GM12872 (cell line): Measurements from ENCODE around the gene BIRC7.

ENCODE experiments used
- TF ChIP-seq, protein P1 (sequence below): IDR thresholded peaks from 3 replicates; pipeline ENCODE4 v1.5.1; 2011; ENCODE audit warnings: low read depth, mild to moderate bottlenecking, low read length, moderate library complexity; ENCODE audit not compliant: insufficient read depth

Gene BIRC7

DNA sequence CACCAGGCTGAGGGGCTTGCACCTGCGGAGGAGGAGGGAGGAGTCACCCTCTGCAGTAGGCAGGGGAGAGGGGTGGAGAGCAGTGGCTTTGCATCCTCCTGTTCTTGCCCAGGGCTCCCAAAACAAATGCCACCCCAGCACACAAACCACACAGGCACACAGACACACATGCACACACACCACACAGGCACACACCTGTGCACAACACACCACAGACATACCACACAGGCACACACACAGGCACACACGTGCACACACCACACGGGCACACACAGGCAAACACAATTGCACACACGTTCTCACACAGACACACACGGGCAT lies 46.4 kb upstream of the BIRC7 start:
- TF ChIP-seq, protein P1, sequence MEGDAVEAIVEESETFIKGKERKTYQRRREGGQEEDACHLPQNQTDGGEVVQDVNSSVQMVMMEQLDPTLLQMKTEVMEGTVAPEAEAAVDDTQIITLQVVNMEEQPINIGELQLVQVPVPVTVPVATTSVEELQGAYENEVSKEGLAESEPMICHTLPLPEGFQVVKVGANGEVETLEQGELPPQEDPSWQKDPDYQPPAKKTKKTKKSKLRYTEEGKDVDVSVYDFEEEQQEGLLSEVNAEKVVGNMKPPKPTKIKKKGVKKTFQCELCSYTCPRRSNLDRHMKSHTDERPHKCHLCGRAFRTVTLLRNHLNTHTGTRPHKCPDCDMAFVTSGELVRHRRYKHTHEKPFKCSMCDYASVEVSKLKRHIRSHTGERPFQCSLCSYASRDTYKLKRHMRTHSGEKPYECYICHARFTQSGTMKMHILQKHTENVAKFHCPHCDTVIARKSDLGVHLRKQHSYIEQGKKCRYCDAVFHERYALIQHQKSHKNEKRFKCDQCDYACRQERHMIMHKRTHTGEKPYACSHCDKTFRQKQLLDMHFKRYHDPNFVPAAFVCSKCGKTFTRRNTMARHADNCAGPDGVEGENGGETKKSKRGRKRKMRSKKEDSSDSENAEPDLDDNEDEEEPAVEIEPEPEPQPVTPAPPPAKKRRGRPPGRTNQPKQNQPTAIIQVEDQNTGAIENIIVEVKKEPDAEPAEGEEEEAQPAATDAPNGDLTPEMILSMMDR, result no peak

DNA sequence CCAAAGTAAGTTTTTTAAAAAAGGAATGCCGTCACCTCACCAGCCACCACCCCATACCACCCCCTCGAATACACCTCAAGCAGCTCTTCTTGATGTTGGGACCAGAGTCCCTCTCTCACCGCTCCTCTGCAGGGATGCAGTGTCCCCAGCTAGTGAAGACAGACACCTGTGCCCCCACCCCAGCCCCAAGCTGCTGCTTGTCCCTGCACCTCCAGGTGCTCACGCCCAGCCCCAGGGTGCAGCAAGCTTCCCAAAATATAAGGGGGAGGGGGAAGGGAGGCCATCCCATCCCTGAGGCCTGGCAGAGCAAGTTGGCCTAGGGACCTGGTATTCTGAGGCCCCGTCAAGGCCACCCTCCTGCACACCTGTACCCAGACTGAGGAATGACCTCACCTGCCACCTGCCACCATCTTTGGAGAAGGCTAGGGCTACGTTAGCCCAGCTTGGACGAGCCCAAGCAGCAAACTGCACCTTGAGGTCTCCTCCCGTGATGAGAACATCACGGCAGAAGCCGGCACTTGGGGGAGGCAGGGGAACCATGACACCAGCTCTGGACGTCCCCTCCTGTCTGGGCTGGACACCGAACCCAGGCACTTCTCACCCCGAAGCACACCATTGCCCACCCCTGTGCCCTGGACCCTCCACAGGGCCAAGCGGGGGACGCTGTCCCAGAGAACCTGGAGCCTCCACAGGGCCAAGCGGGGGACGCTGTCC lies 45.7 kb upstream of the BIRC7 start:
- TF ChIP-seq, protein P1, result no peak

DNA sequence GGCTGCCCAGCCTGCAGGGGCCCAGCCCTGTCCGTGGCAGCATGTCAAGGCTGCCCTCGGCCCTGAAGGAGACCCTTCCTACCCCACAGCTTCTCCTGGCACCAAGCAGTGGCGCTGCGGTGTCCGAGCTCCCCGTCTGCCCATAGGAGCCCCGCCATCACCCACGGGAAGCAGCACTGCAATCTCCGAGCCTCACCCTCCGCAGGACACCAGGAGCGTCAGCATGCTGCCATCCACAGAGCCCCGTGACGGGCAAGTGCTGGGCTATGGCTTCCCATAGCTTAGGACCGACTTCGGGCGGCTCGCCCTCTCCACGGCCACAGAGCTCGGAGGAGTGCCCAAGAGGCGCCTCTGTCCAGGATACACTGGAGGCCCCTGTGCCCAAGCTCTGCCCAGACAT lies 44.9 kb upstream of the BIRC7 start:
- TF ChIP-seq, protein P1, result no peak

DNA sequence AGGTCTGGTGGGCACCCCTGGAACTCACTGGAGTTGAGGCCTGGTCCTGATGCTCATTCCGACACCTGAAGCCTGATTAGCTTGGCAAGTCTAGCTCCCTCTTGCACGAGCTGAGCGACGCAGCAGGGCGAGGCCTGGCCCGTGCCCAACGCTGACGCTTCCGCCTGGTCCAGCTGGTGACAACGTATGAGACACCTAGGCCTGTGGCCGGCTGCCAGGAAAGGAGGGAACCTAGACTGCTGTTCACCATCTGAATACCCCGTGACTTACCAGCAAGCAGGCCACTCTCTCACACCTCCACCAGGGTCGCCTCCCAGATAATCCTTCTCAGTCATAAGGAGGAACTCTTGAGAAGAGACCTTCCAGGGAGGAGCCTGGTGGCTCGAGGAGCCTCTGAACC lies 44.3 kb upstream of the BIRC7 start:
- TF ChIP-seq, protein P1, result no peak

DNA sequence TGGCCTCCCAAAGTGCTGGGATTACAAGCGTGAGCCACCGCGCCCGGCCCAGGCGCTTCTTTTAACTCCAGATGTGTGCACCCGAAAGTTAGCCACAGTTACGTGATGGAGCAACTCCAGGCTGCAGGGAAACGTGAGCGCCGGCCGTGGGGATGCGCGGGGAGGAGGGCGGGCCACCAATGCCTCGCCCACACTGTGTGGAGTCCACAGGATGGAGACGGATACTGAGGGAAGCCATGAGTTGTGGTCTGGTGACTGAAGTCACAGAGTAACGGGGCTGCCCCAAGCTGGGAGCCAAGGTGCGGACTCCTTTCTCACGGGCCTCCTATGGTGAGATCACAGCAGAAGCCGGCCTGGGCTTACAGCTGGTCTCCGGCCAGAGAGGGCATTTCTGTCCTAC lies 43.0 kb upstream of the BIRC7 start:
- TF ChIP-seq, protein P1, result no peak

DNA sequence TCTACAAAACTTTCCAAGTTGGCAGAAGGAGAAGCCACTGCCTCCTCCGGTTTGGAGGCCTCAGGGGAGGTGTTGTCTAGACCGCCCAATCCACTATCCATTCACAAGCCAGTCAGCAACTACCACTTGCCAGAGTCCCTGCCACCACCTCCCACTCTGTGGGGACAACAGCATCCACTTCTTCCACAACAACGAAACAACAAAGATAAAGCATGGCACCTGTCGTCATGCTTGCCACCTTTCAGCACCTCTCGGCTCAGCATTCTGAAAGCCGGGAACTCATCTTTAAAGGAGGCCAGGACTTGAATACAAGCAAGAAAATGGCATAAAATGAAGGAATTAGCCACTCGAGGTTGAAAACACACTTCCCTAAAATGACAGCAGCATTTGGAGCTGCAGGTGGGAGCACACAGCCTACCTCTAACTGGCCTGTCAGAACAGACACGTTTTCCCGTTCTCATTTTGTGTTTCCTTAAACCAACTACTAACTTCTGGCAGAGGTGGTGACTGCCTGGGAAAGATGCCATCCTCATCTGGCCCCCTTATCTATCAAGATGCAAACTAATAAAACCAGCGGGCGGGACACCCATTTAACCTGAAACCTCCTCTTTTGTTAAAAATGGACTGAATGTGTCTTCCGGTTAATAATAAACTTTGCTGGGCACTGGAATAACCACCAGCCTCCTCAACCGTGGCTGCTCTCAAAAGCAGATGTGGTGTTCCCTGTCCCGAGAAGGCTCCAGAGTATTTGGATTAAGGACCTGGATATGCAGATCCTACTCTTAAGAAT lies 41.5 kb upstream of the BIRC7 start:
- TF ChIP-seq, protein P1, result no peak

DNA sequence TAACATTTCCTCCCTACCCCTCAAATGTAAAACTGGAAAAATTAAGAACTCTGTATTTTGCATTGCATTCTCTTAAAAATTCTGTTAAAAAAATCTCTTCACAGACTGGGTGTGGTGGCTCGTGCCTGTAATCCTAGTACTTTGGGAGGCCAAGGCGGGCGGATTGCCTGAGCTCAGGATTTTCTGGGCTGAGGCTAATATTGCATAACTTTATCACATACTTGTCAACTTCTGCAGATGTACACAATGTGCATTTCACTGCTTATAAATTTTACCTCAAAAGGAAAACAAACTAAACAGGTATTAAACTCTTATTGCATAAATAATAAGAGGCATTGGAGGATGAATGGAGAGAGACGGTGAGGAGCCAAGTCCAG lies 40.9 kb upstream of the BIRC7 start:
- TF ChIP-seq, protein P1, result no peak
